ENCODE measurements around the gene PI4KB.

PI4KB gene

GRCh38 chr1:151371370-151372057 is 44.3 kb upstream of the PI4KB start:
- no peak overlapping the region for H3K4me3 ChIP-seq (ENCODE audit: low read length)
- H3K79me2 ChIP-seq (ENCODE audit: control insufficient read depth, low read length), result no peaks in the 10 kb centered on the region
- H3K27me3 ChIP-seq (ENCODE audit: control insufficient read depth, low read length), result no peaks in the 10 kb centered on the region
- TF ChIP-seq, protein P1, sequence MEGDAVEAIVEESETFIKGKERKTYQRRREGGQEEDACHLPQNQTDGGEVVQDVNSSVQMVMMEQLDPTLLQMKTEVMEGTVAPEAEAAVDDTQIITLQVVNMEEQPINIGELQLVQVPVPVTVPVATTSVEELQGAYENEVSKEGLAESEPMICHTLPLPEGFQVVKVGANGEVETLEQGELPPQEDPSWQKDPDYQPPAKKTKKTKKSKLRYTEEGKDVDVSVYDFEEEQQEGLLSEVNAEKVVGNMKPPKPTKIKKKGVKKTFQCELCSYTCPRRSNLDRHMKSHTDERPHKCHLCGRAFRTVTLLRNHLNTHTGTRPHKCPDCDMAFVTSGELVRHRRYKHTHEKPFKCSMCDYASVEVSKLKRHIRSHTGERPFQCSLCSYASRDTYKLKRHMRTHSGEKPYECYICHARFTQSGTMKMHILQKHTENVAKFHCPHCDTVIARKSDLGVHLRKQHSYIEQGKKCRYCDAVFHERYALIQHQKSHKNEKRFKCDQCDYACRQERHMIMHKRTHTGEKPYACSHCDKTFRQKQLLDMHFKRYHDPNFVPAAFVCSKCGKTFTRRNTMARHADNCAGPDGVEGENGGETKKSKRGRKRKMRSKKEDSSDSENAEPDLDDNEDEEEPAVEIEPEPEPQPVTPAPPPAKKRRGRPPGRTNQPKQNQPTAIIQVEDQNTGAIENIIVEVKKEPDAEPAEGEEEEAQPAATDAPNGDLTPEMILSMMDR (IDR thresholded peaks at IDR 0.05; ENCODE audit: low read depth, low read length, poor library complexity, severe bottlenecking), result no peak
- TF ChIP-seq EZH2phosphoT487 (IDR thresholded peaks at IDR 0.05; ENCODE audit: borderline replicate concordance, low read length), result no peak
- H3K36me3 ChIP-seq (ENCODE audit: control insufficient read depth, low read length), result no peaks in the 10 kb centered on the region
- no peak overlapping the region for H3K4me2 ChIP-seq (ENCODE audit: low read length)
- no peaks in the 10 kb centered on the region for H3K9me3 ChIP-seq (ENCODE audit: control insufficient read depth, insufficient read depth, low read length)
- no peaks in the 10 kb centered on the region for H4K20me1 ChIP-seq (ENCODE audit: control insufficient read depth, insufficient read depth, low read depth, low read length)
- no peaks in the 10 kb centered on the region for H3K4me1 ChIP-seq (ENCODE audit: control insufficient read depth, low read length)
- H3K27ac ChIP-seq (ENCODE audit: low read depth, low read length), result no peak overlapping the region
- H3K9me2 ChIP-seq (replicated peaks; ENCODE audit: control insufficient read depth, low read length), result no peaks in the 10 kb centered on the region
- H3F3A ChIP-seq (ENCODE audit: control insufficient read depth, insufficient read depth), result no peaks in the 10 kb centered on the region

GRCh38 chr1:151370211-151370911 is 43.1 kb upstream of the PI4KB start:
- Histone ChIP-seq H3K4me1 (ENCODE audit: control insufficient read depth, low read length) (no peaks in the 10 kb centered on the region), H3K36me3 (ENCODE audit: control insufficient read depth, low read length) (no peaks in the 10 kb centered on the region), H3K4me3 (ENCODE audit: low read length) (no peak overlapping the region), H3K4me2 (ENCODE audit: low read length) (no peak overlapping the region), H3K79me2 (ENCODE audit: control insufficient read depth, low read length) (no peaks in the 10 kb centered on the region), H3F3A (ENCODE audit: control insufficient read depth, insufficient read depth) (no peaks in the 10 kb centered on the region), H3K9me2 (replicated peaks; ENCODE audit: control insufficient read depth, low read length) (no peaks in the 10 kb centered on the region), H4K20me1 (ENCODE audit: control insufficient read depth, insufficient read depth, low read depth, low read length) (no peaks in the 10 kb centered on the region), H3K9me3 (ENCODE audit: control insufficient read depth, insufficient read depth, low read length) (no peaks in the 10 kb centered on the region), H3K27me3 (ENCODE audit: control insufficient read depth, low read length) (no peaks in the 10 kb centered on the region), H3K27ac (ENCODE audit: low read depth, low read length) (no peak overlapping the region)
- no peak for TF ChIP-seq EZH2phosphoT487 (IDR thresholded peaks at IDR 0.05; ENCODE audit: borderline replicate concordance, low read length)
- TF ChIP-seq, protein P1 (IDR thresholded peaks at IDR 0.05; ENCODE audit: low read depth, low read length, poor library complexity, severe bottlenecking), result no peak

DNA sequence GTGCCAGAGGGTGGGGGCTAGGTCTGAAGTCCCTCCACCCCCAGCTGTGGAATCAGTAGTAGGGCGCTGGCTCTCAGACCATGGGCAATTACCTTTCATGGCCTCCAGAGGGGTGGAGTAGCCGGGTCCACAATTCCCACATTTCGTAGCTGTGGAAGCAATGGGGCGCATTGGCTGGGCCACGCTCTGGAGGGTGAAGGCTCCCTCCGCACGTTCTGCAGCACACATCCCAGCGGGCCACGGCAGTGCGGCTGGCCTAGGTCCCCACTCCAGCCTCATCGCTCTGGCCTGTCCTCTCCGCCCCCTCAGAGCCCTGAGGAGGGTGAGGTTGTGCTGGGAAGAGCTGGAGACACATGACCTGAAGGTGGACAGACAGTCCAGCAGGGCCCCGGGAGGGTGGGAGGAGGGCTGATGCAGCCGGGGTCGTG is 42.4 kb upstream of the PI4KB start:
- Histone ChIP-seq H4K20me1 (ENCODE audit: control insufficient read depth, insufficient read depth, low read depth, low read length) (no peaks in the 10 kb centered on the region), H3K4me2 (ENCODE audit: low read length) (no peak overlapping the region), H3K27ac (ENCODE audit: low read depth, low read length) (no peak overlapping the region), H3K27me3 (ENCODE audit: control insufficient read depth, low read length) (no peaks in the 10 kb centered on the region), H3K9me3 (ENCODE audit: control insufficient read depth, insufficient read depth, low read length) (no peaks in the 10 kb centered on the region), H3K36me3 (ENCODE audit: control insufficient read depth, low read length) (no peaks in the 10 kb centered on the region), H3K4me1 (ENCODE audit: control insufficient read depth, low read length) (no peaks in the 10 kb centered on the region), H3K9me2 (replicated peaks; ENCODE audit: control insufficient read depth, low read length) (no peaks in the 10 kb centered on the region), H3K4me3 (ENCODE audit: low read length) (no peak overlapping the region), H3F3A (ENCODE audit: control insufficient read depth, insufficient read depth) (no peaks in the 10 kb centered on the region), H3K79me2 (ENCODE audit: control insufficient read depth, low read length) (no peaks in the 10 kb centered on the region)
- no peak for TF ChIP-seq EZH2phosphoT487 (IDR thresholded peaks at IDR 0.05; ENCODE audit: borderline replicate concordance, low read length)
- TF ChIP-seq, protein P1 (IDR thresholded peaks at IDR 0.05; ENCODE audit: low read depth, low read length, poor library complexity, severe bottlenecking), result no peak
